Suprapubic skin (tissue), 4 donors: ENCODE results near the gene KRTAP1-1.
"Not testable (repeated sequence)": the region's sequence is repeated elsewhere in the genome, so short reads cannot be mapped to it uniquely, and the experiment has no call there.

Source experiments
- EP300 ChIP-seq: sonication (generic); formaldehyde crosslinking; IDR thresholded peaks from one replicate; pipeline ENCODE4 v1.6.1; 2017; ENCODE audit warnings: antibody characterized with exemption
- POLR2A ChIP-seq, 2 donors: fragments of 450-650 bp; IDR thresholded peaks; one replicate each; pipeline ENCODE4 v1.6.1; 2017; ENCODE audit warnings: antibody characterized with exemption in 2 of 2, mild to moderate bottlenecking in 2 of 2, moderate library complexity in 2 of 2
- POLR2AphosphoS5 ChIP-seq, 3 donors: sonication (generic); formaldehyde crosslinking; IDR thresholded peaks; one replicate each; pipeline ENCODE4 v1.6.1; 2017; ENCODE audit warnings: antibody characterized with exemption in 3 of 3
- TF ChIP-seq, protein P1 (sequence below), 2 donors: fragments of 200-600 bp in 1 of 2; fragments of 450-650 bp in 1 of 2; sonication (generic) in 1 of 2; IDR thresholded peaks; one replicate each; pipeline ENCODE4 v1.5.1; 2016 to 2019; ENCODE audit warnings: antibody characterized with exemption in 2 of 2, mild to moderate bottlenecking in 1 of 2, moderate library complexity in 1 of 2

DNA sequence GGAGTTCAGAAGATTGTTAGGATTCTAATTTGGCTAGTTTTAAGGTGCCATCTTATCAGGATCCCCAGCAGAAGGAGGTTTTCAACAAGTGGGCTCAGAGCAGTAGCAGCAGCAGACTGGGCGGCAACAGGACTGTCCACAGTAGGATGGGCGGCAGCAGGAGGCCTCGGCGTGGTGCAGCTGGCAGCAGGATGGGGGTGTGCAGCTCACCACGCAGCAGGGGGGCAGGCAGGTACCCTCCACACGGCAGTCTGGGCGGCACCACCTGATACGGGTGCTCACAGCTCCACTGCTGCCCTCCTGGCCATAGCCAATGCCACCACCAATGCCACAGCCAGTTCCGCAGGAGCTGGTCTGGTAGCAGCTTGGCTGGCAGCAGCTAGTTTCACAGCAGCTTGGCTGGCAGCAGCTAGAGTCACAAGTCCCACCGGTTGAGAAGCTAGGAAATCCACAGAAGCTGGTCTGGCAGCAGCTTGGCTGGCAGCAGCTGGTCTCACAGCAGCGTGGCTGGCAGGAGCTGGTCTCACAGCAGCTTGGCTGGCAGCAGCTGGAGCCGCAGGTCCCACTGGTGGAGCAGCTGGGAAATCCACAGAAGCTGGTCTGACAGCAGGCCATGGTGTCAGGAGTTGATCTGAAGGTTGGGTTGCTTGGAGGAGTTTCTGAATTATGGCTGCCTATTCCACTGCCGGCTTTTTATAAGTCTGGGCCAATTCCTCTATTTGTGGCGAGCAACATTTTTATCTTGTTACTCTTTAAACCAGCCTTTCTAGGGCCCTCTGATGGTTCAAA lies at the start of gene KRTAP1-1:
- TF ChIP-seq POLR2A (IDR thresholded peaks at IDR 0.05); POLR2AphosphoS5 (IDR thresholded peaks at IDR 0.05); EP300: not testable (repeated sequence)
- TF ChIP-seq, protein P1, sequence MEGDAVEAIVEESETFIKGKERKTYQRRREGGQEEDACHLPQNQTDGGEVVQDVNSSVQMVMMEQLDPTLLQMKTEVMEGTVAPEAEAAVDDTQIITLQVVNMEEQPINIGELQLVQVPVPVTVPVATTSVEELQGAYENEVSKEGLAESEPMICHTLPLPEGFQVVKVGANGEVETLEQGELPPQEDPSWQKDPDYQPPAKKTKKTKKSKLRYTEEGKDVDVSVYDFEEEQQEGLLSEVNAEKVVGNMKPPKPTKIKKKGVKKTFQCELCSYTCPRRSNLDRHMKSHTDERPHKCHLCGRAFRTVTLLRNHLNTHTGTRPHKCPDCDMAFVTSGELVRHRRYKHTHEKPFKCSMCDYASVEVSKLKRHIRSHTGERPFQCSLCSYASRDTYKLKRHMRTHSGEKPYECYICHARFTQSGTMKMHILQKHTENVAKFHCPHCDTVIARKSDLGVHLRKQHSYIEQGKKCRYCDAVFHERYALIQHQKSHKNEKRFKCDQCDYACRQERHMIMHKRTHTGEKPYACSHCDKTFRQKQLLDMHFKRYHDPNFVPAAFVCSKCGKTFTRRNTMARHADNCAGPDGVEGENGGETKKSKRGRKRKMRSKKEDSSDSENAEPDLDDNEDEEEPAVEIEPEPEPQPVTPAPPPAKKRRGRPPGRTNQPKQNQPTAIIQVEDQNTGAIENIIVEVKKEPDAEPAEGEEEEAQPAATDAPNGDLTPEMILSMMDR (IDR thresholded peaks at IDR 0.05): not testable (repeated sequence)
